Astrocyte (in vitro differentiated cells and primary cell): Measurements from ENCODE around the gene WSB1.

Experiments used
- EZH2 ChIP-seq: IDR thresholded peaks from 2 replicates; pipeline ENCODE4 v1.6.1; 2012; ENCODE audit warnings: mild to moderate bottlenecking, low read length, inconsistent platforms; ENCODE audit not compliant: insufficient read depth
- TF ChIP-seq, protein P1 (sequence below): IDR thresholded peaks from 2 replicates; pipeline ENCODE4 v1.5.1; 2011; ENCODE audit warnings: low read depth, mild to moderate bottlenecking, inconsistent platforms, low read length, moderate library complexity; ENCODE audit not compliant: insufficient read depth

DNA sequence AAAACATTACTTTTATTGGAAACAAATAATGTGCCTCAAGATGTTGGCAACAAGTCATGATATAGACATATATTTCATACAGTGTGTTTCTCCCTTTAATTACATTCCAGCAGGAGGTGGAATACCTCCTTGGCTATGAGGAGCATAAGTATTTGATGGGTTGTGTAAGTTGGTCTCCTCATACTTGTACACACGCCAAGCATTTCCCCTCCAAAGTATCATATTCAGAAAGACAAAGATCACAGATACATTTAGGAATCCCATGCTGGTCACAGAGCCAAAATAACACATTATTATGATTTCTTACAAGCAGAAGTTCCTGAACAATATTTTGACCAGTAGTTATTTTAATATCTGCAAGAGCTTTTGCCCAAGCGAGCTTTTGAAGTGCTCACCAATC is 57.8 kb downstream of the WSB1 start:
- TF ChIP-seq EZH2, result no peak
- TF ChIP-seq, protein P1, sequence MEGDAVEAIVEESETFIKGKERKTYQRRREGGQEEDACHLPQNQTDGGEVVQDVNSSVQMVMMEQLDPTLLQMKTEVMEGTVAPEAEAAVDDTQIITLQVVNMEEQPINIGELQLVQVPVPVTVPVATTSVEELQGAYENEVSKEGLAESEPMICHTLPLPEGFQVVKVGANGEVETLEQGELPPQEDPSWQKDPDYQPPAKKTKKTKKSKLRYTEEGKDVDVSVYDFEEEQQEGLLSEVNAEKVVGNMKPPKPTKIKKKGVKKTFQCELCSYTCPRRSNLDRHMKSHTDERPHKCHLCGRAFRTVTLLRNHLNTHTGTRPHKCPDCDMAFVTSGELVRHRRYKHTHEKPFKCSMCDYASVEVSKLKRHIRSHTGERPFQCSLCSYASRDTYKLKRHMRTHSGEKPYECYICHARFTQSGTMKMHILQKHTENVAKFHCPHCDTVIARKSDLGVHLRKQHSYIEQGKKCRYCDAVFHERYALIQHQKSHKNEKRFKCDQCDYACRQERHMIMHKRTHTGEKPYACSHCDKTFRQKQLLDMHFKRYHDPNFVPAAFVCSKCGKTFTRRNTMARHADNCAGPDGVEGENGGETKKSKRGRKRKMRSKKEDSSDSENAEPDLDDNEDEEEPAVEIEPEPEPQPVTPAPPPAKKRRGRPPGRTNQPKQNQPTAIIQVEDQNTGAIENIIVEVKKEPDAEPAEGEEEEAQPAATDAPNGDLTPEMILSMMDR, result no peak
